Nephron (organoid): Measurements from ENCODE around the gene UGGT2.

Source experiments
- H3K27ac Mint-ChIP-seq, 3 experiments: 2 replicates each; pipeline ENCODE4 v1.8.0; 2020; ENCODE audit warnings: mixed read lengths in 3 of 3, mild to moderate bottlenecking in 2 of 3, moderate library complexity in 1 of 3
- H3K27me3 Mint-ChIP-seq: 2 replicates; pipeline ENCODE4 v1.8.0; 2021; ENCODE audit warnings: low read depth, mild to moderate bottlenecking, moderate library complexity, mixed read lengths
- H3K36me3 Mint-ChIP-seq: 2 replicates; pipeline ENCODE4 v1.8.0; 2020; ENCODE audit warnings: low read depth, mixed read lengths
- H3K4me1 Mint-ChIP-seq: 2 replicates; pipeline ENCODE4 v1.8.0; 2020; ENCODE audit warnings: mixed read lengths
- H3K4me3 Mint-ChIP-seq, 3 experiments: 2 replicates each; pipeline ENCODE4 v1.8.0; 2020; ENCODE audit warnings: mild to moderate bottlenecking in 3 of 3, mixed read lengths in 3 of 3, moderate library complexity in 2 of 3
- H3K9me3 Mint-ChIP-seq: 2 replicates; pipeline ENCODE4 v1.8.0; 2020; ENCODE audit warnings: mixed read lengths
- TF ChIP-seq, protein P1 (sequence below), 3 experiments: fragments of 200-600 bp; sonication (generic); IDR thresholded peaks; one replicate each; pipeline ENCODE4 v1.5.0; 2021; ENCODE audit warnings: antibody characterized with exemption in 3 of 3; ENCODE audit not compliant: unreplicated experiment in 3 of 3

Gene UGGT2

GRCh38 chr13:95926231-95926630, 127.0 kb downstream of the UGGT2 start:
- no peak overlapping the region for H3K4me3 Mint-ChIP-seq
- TF ChIP-seq, protein P1, sequence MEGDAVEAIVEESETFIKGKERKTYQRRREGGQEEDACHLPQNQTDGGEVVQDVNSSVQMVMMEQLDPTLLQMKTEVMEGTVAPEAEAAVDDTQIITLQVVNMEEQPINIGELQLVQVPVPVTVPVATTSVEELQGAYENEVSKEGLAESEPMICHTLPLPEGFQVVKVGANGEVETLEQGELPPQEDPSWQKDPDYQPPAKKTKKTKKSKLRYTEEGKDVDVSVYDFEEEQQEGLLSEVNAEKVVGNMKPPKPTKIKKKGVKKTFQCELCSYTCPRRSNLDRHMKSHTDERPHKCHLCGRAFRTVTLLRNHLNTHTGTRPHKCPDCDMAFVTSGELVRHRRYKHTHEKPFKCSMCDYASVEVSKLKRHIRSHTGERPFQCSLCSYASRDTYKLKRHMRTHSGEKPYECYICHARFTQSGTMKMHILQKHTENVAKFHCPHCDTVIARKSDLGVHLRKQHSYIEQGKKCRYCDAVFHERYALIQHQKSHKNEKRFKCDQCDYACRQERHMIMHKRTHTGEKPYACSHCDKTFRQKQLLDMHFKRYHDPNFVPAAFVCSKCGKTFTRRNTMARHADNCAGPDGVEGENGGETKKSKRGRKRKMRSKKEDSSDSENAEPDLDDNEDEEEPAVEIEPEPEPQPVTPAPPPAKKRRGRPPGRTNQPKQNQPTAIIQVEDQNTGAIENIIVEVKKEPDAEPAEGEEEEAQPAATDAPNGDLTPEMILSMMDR (IDR thresholded peaks at IDR 0.05; ENCODE audit: unreplicated experiment in 3 of 3): no peak
- no peaks in the 10 kb centered on the region for H3K27me3 Mint-ChIP-seq
- H3K36me3 Mint-ChIP-seq: peaks cover 47% of the 10 kb centered on the region
- H3K9me3 Mint-ChIP-seq: peaks cover 23% of the 10 kb centered on the region
- no peaks in the 10 kb centered on the region for H3K4me1 Mint-ChIP-seq
- peak overlapping the region; percentile 27 to 68 (median 64) for H3K27ac Mint-ChIP-seq

- TF ChIP-seq, protein P1 (IDR thresholded peaks at IDR 0.05; ENCODE audit: unreplicated experiment in 3 of 3): no peak
- Mint-ChIP-seq H3K4me1 (no peaks in the 10 kb centered on the region), H3K9me3 (peaks cover 8% of the 10 kb centered on the region), H3K36me3 (peaks cover 34% of the 10 kb centered on the region), H3K27ac (no peak overlapping the region), H3K27me3 (no peaks in the 10 kb centered on the region), H3K4me3 (no peak overlapping the region)
Measured at GRCh38 chr13:95924389-95924994, 128.7 kb downstream of the UGGT2 start.

DNA sequence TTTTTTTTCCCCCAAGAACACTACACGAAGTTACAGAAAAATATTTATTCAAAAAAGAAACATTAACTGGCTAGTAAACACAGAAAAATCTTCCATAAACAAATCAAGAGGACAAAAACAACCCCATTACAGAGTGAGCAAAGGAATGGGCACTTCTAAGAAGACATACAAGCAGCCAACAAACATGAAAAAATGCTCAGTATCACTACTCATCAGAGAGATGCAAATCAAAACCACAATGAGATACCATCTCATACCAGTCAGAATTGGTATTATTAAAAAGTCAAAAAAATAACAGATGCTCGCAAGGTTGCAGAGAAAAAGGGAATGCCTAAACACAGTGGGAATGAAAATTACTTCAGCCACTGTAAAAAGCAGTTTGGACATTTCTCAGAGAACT, 131.7 kb downstream of the UGGT2 start:
- no peaks in the 10 kb centered on the region for H3K27me3 Mint-ChIP-seq
- H3K36me3 Mint-ChIP-seq: peaks cover 39% of the 10 kb centered on the region
- TF ChIP-seq, protein P1 (IDR thresholded peaks at IDR 0.05; ENCODE audit: unreplicated experiment in 3 of 3): no peak
- H3K27ac Mint-ChIP-seq: no peak overlapping the region
- H3K9me3 Mint-ChIP-seq: peaks cover 4% of the 10 kb centered on the region
- H3K4me1 Mint-ChIP-seq: no peaks in the 10 kb centered on the region
- H3K4me3 Mint-ChIP-seq: no peak overlapping the region

- no peak overlapping the region for H3K4me3 Mint-ChIP-seq
- H3K27ac Mint-ChIP-seq: peak overlapping the region in 1 of 3 experiments; percentile 21
- peaks cover 49% of the 10 kb centered on the region for H3K36me3 Mint-ChIP-seq
- TF ChIP-seq, protein P1 (IDR thresholded peaks at IDR 0.05; ENCODE audit: unreplicated experiment in 3 of 3): no peak
- H3K27me3 Mint-ChIP-seq: no peaks in the 10 kb centered on the region
- H3K9me3 Mint-ChIP-seq: peaks cover 4% of the 10 kb centered on the region
- no peaks in the 10 kb centered on the region for H3K4me1 Mint-ChIP-seq
Measured at GRCh38 chr13:95920485-95920884, 132.7 kb downstream of the UGGT2 start.

- TF ChIP-seq, protein P1 (IDR thresholded peaks at IDR 0.05; ENCODE audit: unreplicated experiment in 3 of 3): no peak
- H3K27me3 Mint-ChIP-seq: no peaks in the 10 kb centered on the region
- no peaks in the 10 kb centered on the region for H3K4me1 Mint-ChIP-seq
- no peak overlapping the region for H3K4me3 Mint-ChIP-seq
- no peak overlapping the region for H3K27ac Mint-ChIP-seq
- peaks cover 60% of the 10 kb centered on the region for H3K36me3 Mint-ChIP-seq
- peaks cover 15% of the 10 kb centered on the region for H3K9me3 Mint-ChIP-seq
Measured at GRCh38 chr13:95918860-95919259, 134.3 kb downstream of the UGGT2 start.

DNA sequence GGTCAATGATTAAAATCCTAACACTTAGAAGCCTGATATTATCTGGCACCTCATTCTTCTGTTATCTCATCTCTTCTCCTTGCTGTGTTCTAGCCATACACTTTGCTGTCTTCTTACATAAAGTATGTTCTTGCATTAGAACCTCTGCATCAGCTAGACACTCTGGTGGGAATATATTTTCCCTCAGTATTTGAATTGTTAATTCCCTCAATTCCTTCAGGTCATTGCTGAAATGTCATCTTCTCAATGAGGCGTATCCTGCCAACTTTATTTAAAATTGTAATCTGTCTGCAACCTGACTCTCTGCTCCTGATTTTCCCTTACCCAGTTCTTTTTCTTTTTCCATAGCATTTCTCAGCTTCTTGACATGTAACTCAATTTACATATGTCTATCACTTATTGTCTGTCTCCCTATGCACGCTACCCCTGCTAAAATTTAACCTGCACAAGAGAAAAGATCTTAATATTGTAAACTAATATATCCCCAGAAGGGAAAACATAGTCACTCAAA, 138.2 kb downstream of the UGGT2 start:
- H3K27ac Mint-ChIP-seq: peak overlapping the region in 1 of 3 experiments; percentile 9
- no peak overlapping the region for H3K4me3 Mint-ChIP-seq
- H3K27me3 Mint-ChIP-seq: no peaks in the 10 kb centered on the region
- TF ChIP-seq, protein P1 (IDR thresholded peaks at IDR 0.05; ENCODE audit: unreplicated experiment in 3 of 3): no peak
- peaks cover 38% of the 10 kb centered on the region for H3K9me3 Mint-ChIP-seq
- no peaks in the 10 kb centered on the region for H3K4me1 Mint-ChIP-seq
- peaks cover 83% of the 10 kb centered on the region for H3K36me3 Mint-ChIP-seq
